Measurements from ENCODE around the gene RBM22. TPM values are rescaled to one million over a fixed set of nuclear protein-coding genes. Genes with fewer than 3 reads are reported as not detected.

Gene RBM22
- total RNA-seq, 1 donor from 2014 or later, result 77.5 TPM

- Mint-ChIP-seq H3K27me3 (ENCODE audit: insufficient read depth) (peaks cover 18% of the 10 kb centered on the region), H3K4me1 (ENCODE audit: low read depth) (no peaks in the 10 kb centered on the region), H3K4me3 (peak overlapping the region; percentile 58), H3K27ac (no peak overlapping the region), H3K36me3 (ENCODE audit: low read depth) (no peaks in the 10 kb centered on the region), H3K9me3 (no peaks in the 10 kb centered on the region)
- intact Hi-C loops (cut with micrococcal nuclease), result no loop called here
- DNase-seq (ENCODE audit: low spot score), result no peak
Measured at GRCh38 chr5:150670275-150670947, 30.5 kb downstream of the RBM22 start.

- no peak overlapping the region for H3K4me3 Mint-ChIP-seq
- no peak overlapping the region for H3K27ac Mint-ChIP-seq
- peaks cover 23% of the 10 kb centered on the region for H3K27me3 Mint-ChIP-seq (ENCODE audit: insufficient read depth)
- no peaks in the 10 kb centered on the region for H3K9me3 Mint-ChIP-seq
- H3K4me1 Mint-ChIP-seq (ENCODE audit: low read depth), result no peaks in the 10 kb centered on the region
- no peak for DNase-seq (ENCODE audit: low spot score)
- intact Hi-C loops (cut with micrococcal nuclease), result no loop called here
- H3K36me3 Mint-ChIP-seq (ENCODE audit: low read depth), result no peaks in the 10 kb centered on the region
Measured at GRCh38 chr5:150665044-150665443, 35.8 kb downstream of the RBM22 start.

GRCh38 chr5:150663936-150664335 is 36.9 kb downstream of the RBM22 start:
- Mint-ChIP-seq H3K36me3 (ENCODE audit: low read depth) (no peaks in the 10 kb centered on the region), H3K27ac (no peak overlapping the region), H3K4me1 (ENCODE audit: low read depth) (no peaks in the 10 kb centered on the region), H3K4me3 (no peak overlapping the region), H3K9me3 (no peaks in the 10 kb centered on the region), H3K27me3 (ENCODE audit: insufficient read depth) (peaks cover 20% of the 10 kb centered on the region)
- intact Hi-C loops (cut with micrococcal nuclease), result no loop called here
- DNase-seq (ENCODE audit: low spot score), result no peak

GRCh38 chr5:150662731-150663516 is 37.9 kb downstream of the RBM22 start:
- H3K27me3 Mint-ChIP-seq (ENCODE audit: insufficient read depth), result peaks cover 23% of the 10 kb centered on the region
- no peak overlapping the region for H3K27ac Mint-ChIP-seq
- H3K4me1 Mint-ChIP-seq (ENCODE audit: low read depth), result no peaks in the 10 kb centered on the region
- H3K9me3 Mint-ChIP-seq, result no peaks in the 10 kb centered on the region
- intact Hi-C loops (cut with micrococcal nuclease), result no loop called here
- no peak for DNase-seq (ENCODE audit: low spot score)
- H3K4me3 Mint-ChIP-seq, result no peak overlapping the region
- no peaks in the 10 kb centered on the region for H3K36me3 Mint-ChIP-seq (ENCODE audit: low read depth)

GRCh38 chr5:150661821-150662596 is 38.9 kb downstream of the RBM22 start:
- H3K4me3 Mint-ChIP-seq, result no peak overlapping the region
- H3K27ac Mint-ChIP-seq, result no peak overlapping the region
- intact Hi-C loops (cut with micrococcal nuclease), result no loop called here
- H3K27me3 Mint-ChIP-seq (ENCODE audit: insufficient read depth), result peaks cover 23% of the 10 kb centered on the region
- H3K4me1 Mint-ChIP-seq (ENCODE audit: low read depth), result peaks cover 7% of the 10 kb centered on the region
- no peak for DNase-seq (ENCODE audit: low spot score)
- no peaks in the 10 kb centered on the region for H3K9me3 Mint-ChIP-seq
- no peaks in the 10 kb centered on the region for H3K36me3 Mint-ChIP-seq (ENCODE audit: low read depth)

GRCh38 chr5:150661086-150661485 is 39.8 kb downstream of the RBM22 start, which contains the start of gene MYOZ3:
Gene MYOZ3 (plus strand): TSS chr5:150661251. CDS start chr5:150662942, 1,691 bp downstream.
- H3K27me3 Mint-ChIP-seq (ENCODE audit: insufficient read depth), result peaks cover 23% of the 10 kb centered on the region
- H3K9me3 Mint-ChIP-seq, result no peaks in the 10 kb centered on the region
- peaks cover 7% of the 10 kb centered on the region for H3K4me1 Mint-ChIP-seq (ENCODE audit: low read depth)
- DNase-seq (ENCODE audit: low spot score), result no peak
- no peaks in the 10 kb centered on the region for H3K36me3 Mint-ChIP-seq (ENCODE audit: low read depth)
- no peak within 1 kb of the TSS for H3K27ac Mint-ChIP-seq
- H3K4me3 Mint-ChIP-seq, result no peak within 1 kb of the TSS
- intact Hi-C loops (cut with micrococcal nuclease), result no loop called here

- Mint-ChIP-seq H3K4me1 (ENCODE audit: low read depth) (peaks cover 7% of the 10 kb centered on the region), H3K4me3 (no peak overlapping the region), H3K27ac (no peak overlapping the region), H3K9me3 (no peaks in the 10 kb centered on the region), H3K36me3 (ENCODE audit: low read depth) (no peaks in the 10 kb centered on the region), H3K27me3 (ENCODE audit: insufficient read depth) (peaks cover 26% of the 10 kb centered on the region)
- DNase-seq (ENCODE audit: low spot score), result no peak
- intact Hi-C loops (cut with micrococcal nuclease), result no loop called here
Measured at GRCh38 chr5:150660108-150660831, 40.6 kb downstream of the RBM22 start.

GRCh38 chr5:150659360-150660107 is 41.3 kb downstream of the RBM22 start:
- Mint-ChIP-seq H3K4me3 (no peak overlapping the region), H3K4me1 (ENCODE audit: low read depth) (peaks cover 7% of the 10 kb centered on the region), H3K36me3 (ENCODE audit: low read depth) (no peaks in the 10 kb centered on the region), H3K27me3 (ENCODE audit: insufficient read depth) (peaks cover 23% of the 10 kb centered on the region), H3K9me3 (no peaks in the 10 kb centered on the region), H3K27ac (no peak overlapping the region)
- intact Hi-C loops (cut with micrococcal nuclease), result no loop called here
- no peak for DNase-seq (ENCODE audit: low spot score)

GRCh38 chr5:150658699-150659265 is 42.1 kb downstream of the RBM22 start:
- H3K4me1 Mint-ChIP-seq (ENCODE audit: low read depth), result peaks cover 7% of the 10 kb centered on the region
- no peaks in the 10 kb centered on the region for H3K9me3 Mint-ChIP-seq
- no peak for DNase-seq (ENCODE audit: low spot score)
- H3K36me3 Mint-ChIP-seq (ENCODE audit: low read depth), result no peaks in the 10 kb centered on the region
- intact Hi-C loops (cut with micrococcal nuclease), result no loop called here
- H3K27ac Mint-ChIP-seq, result no peak overlapping the region
- H3K4me3 Mint-ChIP-seq, result no peak overlapping the region
- peaks cover 25% of the 10 kb centered on the region for H3K27me3 Mint-ChIP-seq (ENCODE audit: insufficient read depth)

- DNase-seq (ENCODE audit: low spot score), result no peak
- intact Hi-C loops (cut with micrococcal nuclease), result no loop called here
- peaks cover 29% of the 10 kb centered on the region for H3K27me3 Mint-ChIP-seq (ENCODE audit: insufficient read depth)
- no peak overlapping the region for H3K4me3 Mint-ChIP-seq
- H3K9me3 Mint-ChIP-seq, result no peaks in the 10 kb centered on the region
- no peaks in the 10 kb centered on the region for H3K36me3 Mint-ChIP-seq (ENCODE audit: low read depth)
- peaks cover 7% of the 10 kb centered on the region for H3K4me1 Mint-ChIP-seq (ENCODE audit: low read depth)
- no peak overlapping the region for H3K27ac Mint-ChIP-seq
Measured at GRCh38 chr5:150658121-150658520, 42.7 kb downstream of the RBM22 start.

- Mint-ChIP-seq H3K27ac (no peak overlapping the region), H3K27me3 (ENCODE audit: insufficient read depth) (peaks cover 21% of the 10 kb centered on the region), H3K36me3 (ENCODE audit: low read depth) (no peaks in the 10 kb centered on the region), H3K9me3 (no peaks in the 10 kb centered on the region), H3K4me1 (ENCODE audit: low read depth) (peaks cover 7% of the 10 kb centered on the region), H3K4me3 (peak overlapping the region; percentile 64)
- intact Hi-C loops (cut with micrococcal nuclease), result loop anchor here (1.0 to 2.0 kb wide), 4 partner anchors 44 to 198 kb away; partner anchors contain the start of gene RBM22
- DNase-seq (ENCODE audit: low spot score), result peak; percentile 74
Measured at GRCh38 chr5:150656191-150657132, 44.4 kb downstream of the RBM22 start.
